ENCODE data around the gene STAT5A. TPM values are rescaled to one million over a fixed set of nuclear protein-coding genes. Genes with fewer than 3 reads are reported as not detected.
A peak's percentile ranks its signal among the peaks of the same experiment; 100 is the strongest.

Gene STAT5A
- total and polyA plus RNA-seq, 9 of the 15 experiments (the other 6 are each of a cell fraction or from before 2014, with no cell fraction given), result 79.9 to 415 (median 196) TPM

- TF ChIP-seq RBBP5 (IDR thresholded peaks at IDR 0.05; ENCODE audit: borderline replicate concordance, insufficient read depth, low read length, poor library complexity, severe bottlenecking) (peak; percentile 32), CREBBP (IDR thresholded peaks at IDR 0.05; ENCODE audit: low read depth, low read length) (no peak), ZNF780A (CRISPR knock-in tag; IDR thresholded peaks at IDR 0.05) (no peak), ZNF583 (CRISPR knock-in tag; IDR thresholded peaks at IDR 0.05) (peak; percentile 74), ZBTB43 (CRISPR knock-in tag; IDR thresholded peaks at IDR 0.05) (no peak), NFIX (CRISPR knock-in tag; IDR thresholded peaks at IDR 0.05; ENCODE audit: low read depth) (no peak), SIN3B (IDR thresholded peaks at IDR 0.05; ENCODE audit: low read depth) (no peak), MYC (IDR thresholded peaks at IDR 0.05; ENCODE audit: low read depth, low read length) (peak; percentile 81), MYC (CRISPR knock-in tag; IDR thresholded peaks at IDR 0.05; ENCODE audit: borderline replicate concordance, low read depth) (no peak), ZNF224 (CRISPR knock-in tag; IDR thresholded peaks at IDR 0.05) (no peak), DDX20 (tag; IDR thresholded peaks at IDR 0.05; ENCODE audit: low read depth) (no peak), BRD4 (IDR thresholded peaks at IDR 0.05) (no peak), ZNF507 (tag; conservative IDR thresholded peaks at IDR 0.05) (no peak), GATAD2B (IDR thresholded peaks at IDR 0.05; ENCODE audit: borderline replicate concordance) (no peak), NRF1 (conservative IDR thresholded peaks at IDR 0.05 in 1 of 2, IDR thresholded peaks at IDR 0.05 in 1 of 2) (no peak), MAZ (CRISPR knock-in tag; conservative IDR thresholded peaks at IDR 0.05 in 1 of 2, IDR thresholded peaks at IDR 0.05 in 1 of 2) (no peak; a peak in 1 of 4 replicates), ESRRB (CRISPR knock-in tag; IDR thresholded peaks at IDR 0.05; ENCODE audit: borderline replicate concordance) (no peak), ZNF408 (CRISPR knock-in tag; IDR thresholded peaks at IDR 0.05; ENCODE audit: low read depth) (no peak), ETV5 (CRISPR knock-in tag; IDR thresholded peaks at IDR 0.05; ENCODE audit: low read depth) (no peak), KDM2B (CRISPR knock-in tag; IDR thresholded peaks at IDR 0.05) (no peak), XRCC3 (IDR thresholded peaks at IDR 0.05) (no peak), ZNF324 (CRISPR knock-in tag; IDR thresholded peaks at IDR 0.05) (0 out of 2 replicates have a peak, but pooled peaks have one; percentile 20), ZBED1 (IDR thresholded peaks at IDR 0.05) (no peak), ZNF717 (CRISPR knock-in tag; IDR thresholded peaks at IDR 0.05) (no peak), MTF1 (CRISPR knock-in tag; IDR thresholded peaks at IDR 0.05; ENCODE audit: borderline replicate concordance) (no peak)
- TF ChIP-seq, protein P1, sequence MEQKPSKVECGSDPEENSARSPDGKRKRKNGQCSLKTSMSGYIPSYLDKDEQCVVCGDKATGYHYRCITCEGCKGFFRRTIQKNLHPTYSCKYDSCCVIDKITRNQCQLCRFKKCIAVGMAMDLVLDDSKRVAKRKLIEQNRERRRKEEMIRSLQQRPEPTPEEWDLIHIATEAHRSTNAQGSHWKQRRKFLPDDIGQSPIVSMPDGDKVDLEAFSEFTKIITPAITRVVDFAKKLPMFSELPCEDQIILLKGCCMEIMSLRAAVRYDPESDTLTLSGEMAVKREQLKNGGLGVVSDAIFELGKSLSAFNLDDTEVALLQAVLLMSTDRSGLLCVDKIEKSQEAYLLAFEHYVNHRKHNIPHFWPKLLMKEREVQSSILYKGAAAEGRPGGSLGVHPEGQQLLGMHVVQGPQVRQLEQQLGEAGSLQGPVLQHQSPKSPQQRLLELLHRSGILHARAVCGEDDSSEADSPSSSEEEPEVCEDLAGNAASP (IDR thresholded peaks at IDR 0.05), result no peak
- TF ChIP-seq, protein P2, sequence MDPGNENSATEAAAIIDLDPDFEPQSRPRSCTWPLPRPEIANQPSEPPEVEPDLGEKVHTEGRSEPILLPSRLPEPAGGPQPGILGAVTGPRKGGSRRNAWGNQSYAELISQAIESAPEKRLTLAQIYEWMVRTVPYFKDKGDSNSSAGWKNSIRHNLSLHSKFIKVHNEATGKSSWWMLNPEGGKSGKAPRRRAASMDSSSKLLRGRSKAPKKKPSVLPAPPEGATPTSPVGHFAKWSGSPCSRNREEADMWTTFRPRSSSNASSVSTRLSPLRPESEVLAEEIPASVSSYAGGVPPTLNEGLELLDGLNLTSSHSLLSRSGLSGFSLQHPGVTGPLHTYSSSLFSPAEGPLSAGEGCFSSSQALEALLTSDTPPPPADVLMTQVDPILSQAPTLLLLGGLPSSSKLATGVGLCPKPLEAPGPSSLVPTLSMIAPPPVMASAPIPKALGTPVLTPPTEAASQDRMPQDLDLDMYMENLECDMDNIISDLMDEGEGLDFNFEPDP (CRISPR knock-in tag; IDR thresholded peaks at IDR 0.05), result no peak
Observed at GRCh38 chr17:42309986-42310786, 21.9 kb downstream of the STAT5A start (continued).

Data from K562 (cell line).